Astrocyte of the spinal cord (primary cell): ENCODE data around the gene RFX7.

Source experiments
- DNase-seq: peaks from one replicate; pipeline ENCODE4 v3.0.0; 2011; ENCODE audit warnings: low read depth, low spot score
- H3K4me3 ChIP-seq: 2 replicates; pipeline ENCODE4 v1.5.1; 2011; ENCODE audit warnings: low read depth, mild to moderate bottlenecking, low read length, moderate library complexity
- in situ Hi-C: cut with HindIII; loops from 2 replicates; pipeline ENCODE4 v1.10.0; 2017; ENCODE audit warnings: low sequenced_read_pairs
- TF ChIP-seq, protein P1 (sequence below): IDR thresholded peaks from 2 replicates; pipeline ENCODE4 v1.5.1; 2012; ENCODE audit warnings: low read depth, mild to moderate bottlenecking, low read length, inconsistent platforms

The RFX7 gene

DNA sequence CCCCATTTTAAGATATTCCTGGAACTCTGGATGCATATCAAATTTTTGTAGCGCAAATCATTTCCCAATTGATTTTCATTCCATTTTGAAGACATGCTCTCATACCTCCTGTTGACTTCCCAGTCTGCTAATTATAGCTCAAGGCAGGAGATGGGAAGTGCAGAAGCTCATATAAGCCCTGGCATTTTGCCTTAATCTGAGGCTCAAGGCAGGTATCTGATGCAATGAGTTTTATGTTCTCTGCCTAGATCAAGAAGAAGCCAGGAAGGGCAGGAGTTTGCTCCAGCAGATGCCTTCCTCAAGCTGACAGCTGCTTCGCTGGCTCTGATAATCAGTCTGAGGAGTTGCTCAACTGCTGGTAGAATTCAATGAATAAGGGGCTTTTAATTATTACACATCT lies 184.7 kb downstream of the RFX7 start:
- no peak for DNase-seq
- in situ Hi-C loops = no loop called here
- no peak overlapping the region for H3K4me3 ChIP-seq
- TF ChIP-seq, protein P1, sequence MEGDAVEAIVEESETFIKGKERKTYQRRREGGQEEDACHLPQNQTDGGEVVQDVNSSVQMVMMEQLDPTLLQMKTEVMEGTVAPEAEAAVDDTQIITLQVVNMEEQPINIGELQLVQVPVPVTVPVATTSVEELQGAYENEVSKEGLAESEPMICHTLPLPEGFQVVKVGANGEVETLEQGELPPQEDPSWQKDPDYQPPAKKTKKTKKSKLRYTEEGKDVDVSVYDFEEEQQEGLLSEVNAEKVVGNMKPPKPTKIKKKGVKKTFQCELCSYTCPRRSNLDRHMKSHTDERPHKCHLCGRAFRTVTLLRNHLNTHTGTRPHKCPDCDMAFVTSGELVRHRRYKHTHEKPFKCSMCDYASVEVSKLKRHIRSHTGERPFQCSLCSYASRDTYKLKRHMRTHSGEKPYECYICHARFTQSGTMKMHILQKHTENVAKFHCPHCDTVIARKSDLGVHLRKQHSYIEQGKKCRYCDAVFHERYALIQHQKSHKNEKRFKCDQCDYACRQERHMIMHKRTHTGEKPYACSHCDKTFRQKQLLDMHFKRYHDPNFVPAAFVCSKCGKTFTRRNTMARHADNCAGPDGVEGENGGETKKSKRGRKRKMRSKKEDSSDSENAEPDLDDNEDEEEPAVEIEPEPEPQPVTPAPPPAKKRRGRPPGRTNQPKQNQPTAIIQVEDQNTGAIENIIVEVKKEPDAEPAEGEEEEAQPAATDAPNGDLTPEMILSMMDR = no peak

DNA sequence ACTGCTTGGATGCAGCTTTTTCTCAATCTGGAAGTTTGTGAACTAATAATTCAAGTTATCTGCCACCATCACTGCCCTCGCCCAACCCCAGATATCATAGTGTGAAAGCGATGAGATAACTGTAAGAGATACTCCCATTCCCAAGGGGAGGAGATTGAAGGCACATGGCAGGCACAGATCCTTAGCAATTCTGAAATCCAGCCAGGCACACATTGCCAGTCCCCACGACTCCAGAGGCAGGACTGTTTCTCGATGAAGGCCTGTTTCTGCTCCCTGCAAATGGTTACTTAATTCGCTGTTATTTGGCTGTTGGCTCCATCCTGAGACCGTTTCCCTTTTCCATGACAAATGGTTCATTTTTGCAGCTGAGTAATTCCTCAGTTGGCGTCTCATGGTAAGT lies 187.1 kb downstream of the RFX7 start:
- TF ChIP-seq, protein P1 = no peak
- in situ Hi-C loops = no loop called here
- no peak overlapping the region for H3K4me3 ChIP-seq
- DNase-seq = no peak

DNA sequence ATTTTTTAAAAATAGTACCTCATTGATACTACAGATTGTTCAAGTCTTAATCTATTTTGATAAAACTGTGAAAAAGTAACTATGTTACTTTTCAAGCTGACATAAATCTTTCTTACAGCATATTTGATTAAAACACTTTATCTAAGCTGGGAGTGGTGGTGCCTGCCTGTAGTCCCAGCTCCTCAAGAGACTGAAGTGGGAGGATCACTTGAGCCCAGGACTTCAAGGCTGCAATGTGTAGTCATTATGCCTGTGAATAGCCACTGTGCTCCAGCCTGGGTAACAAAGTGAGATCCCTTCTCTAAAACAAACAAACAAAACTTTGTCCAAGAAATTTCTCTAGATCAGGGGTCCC lies 190.7 kb downstream of the RFX7 start:
- in situ Hi-C loops = no loop called here

DNA sequence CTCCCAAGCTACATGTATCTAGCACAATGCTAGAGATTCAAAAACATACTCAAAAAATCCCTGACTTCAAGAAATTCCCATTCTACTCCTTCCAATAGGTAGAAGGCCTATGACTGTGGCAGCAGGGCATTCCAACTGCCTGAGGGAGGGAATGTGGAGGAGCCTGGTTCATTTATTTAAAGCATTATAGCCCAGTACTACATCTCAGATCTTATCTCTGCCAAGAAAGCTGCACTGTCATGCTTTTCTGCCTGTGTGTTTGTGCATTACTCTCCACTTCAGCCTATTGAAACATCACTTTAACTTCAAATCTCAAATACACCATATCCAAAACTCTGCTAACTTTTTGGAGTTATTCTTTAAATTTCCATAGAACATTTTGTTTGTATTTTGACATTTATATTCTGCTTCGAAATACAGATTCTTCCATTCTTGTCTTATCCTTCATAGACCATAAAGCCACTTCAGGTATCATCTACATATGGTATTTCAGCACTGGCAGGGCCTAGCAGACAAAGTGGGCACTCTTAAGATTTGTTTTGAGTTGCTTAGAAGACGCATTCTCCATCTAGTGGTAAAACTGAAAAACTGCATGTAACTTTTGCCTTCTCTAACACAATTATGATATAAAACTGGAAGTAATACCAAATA lies 191.2 kb downstream of the RFX7 start:
- no peak overlapping the region for H3K4me3 ChIP-seq
- DNase-seq = peak; percentile 63
- TF ChIP-seq, protein P1 = peak; percentile 75
- in situ Hi-C loops = no loop called here

More for the DNA sequence above, 190.7 kb downstream of the RFX7 start:
- no peak for DNase-seq
- no peak overlapping the region for H3K4me3 ChIP-seq
- TF ChIP-seq, protein P1 = no peak

DNA sequence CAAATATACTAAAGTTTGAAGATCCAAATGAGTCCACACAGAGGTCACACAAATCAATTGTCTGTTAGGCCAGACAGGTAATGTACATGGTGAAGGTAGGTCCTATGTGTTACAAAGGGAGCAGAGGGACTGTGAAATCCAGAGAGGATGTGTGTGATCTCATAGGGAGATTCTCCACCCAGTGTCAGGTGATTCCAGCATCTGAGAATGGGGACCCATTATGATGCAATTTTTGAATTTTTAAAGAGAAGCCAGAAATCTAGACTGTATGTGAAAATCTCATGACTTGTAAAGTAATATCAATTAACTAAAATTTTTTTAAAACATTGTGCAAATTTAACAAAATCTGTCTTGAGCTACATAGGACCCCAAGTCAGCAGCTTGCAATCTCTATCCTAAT lies 192.0 kb downstream of the RFX7 start:
- TF ChIP-seq, protein P1 = no peak
- DNase-seq = no peak
- no peak overlapping the region for H3K4me3 ChIP-seq
- in situ Hi-C loops = no loop called here

DNA sequence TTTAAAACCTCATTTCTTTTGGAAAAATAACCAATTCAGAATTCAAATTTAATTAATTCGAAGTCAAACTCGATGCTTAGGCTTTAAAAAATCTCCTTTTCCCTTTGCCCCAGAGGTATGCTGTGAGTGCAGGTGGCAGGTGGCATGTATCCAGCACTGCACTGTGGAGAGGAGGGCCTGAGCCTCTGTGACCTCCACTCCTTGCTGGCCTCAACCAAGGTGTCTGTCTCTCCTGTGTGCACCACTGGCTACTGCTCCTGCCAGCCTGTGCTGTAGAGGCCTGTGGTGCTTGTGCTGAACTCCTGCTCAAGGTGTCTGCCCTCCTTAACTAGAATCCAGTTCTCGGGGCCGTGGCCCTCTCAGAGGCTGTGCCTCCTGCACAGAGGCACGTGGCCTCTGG lies 194.1 kb downstream of the RFX7 start:
- in situ Hi-C loops = no loop called here
- DNase-seq = no peak
- TF ChIP-seq, protein P1 = no peak
- H3K4me3 ChIP-seq = no peak overlapping the region
